ENCODE results near the gene MREG. TPM values are rescaled to one million over a fixed set of nuclear protein-coding genes. Genes with fewer than 3 reads are reported as not detected.

Gene MREG
- total and polyA plus RNA-seq, 10 of the 15 experiments (the other 5 are each of a cell fraction or from before 2014, with no cell fraction given): 6.9 to 45.0 (median 28.5) TPM

GRCh38 chr2:215931256-215931903 lies 82.0 kb downstream of the MREG start:
- ATAC-seq (peak; percentile 97), DNase-seq (ENCODE audit: low read depth, low spot score) (no peak), FAIRE-seq (peak; percentile 71)
- Histone ChIP-seq H4K20me1 (ENCODE audit: control insufficient read depth, insufficient read depth) (no peaks in the 10 kb centered on the region; the same call in 1 of the 2 replicates), H3K4me1 (ENCODE audit: control insufficient read depth, insufficient read depth, low read length) (peaks cover 4% of the 10 kb centered on the region; the same call in 1 of the 2 replicates), H3K9me3 (replicated peaks; ENCODE audit: control insufficient read depth, insufficient read depth, low read length) (no peaks in the 10 kb centered on the region), H3K9ac (ENCODE audit: control insufficient read depth, insufficient read depth, low read length) (no peak overlapping the region), H3K79me2 (ENCODE audit: control insufficient read depth, insufficient read depth, low read length) (no peaks in the 10 kb centered on the region), H3K4me3 (no peak overlapping the region), H2AFZ (ENCODE audit: control insufficient read depth, low read depth, low read length) (no peak overlapping the region; the same call in 1 of the 2 replicates), H3K4me2 (ENCODE audit: control insufficient read depth, insufficient read depth) (no peak overlapping the region), H3K27ac (ENCODE audit: control insufficient read depth, insufficient read depth) (no peak overlapping the region), H3K27me3 (replicated peaks in 1 of 2; ENCODE audit: control insufficient read depth in 2 of 2, insufficient read depth in 2 of 2, low read length in 1 of 2) (no peaks in the 10 kb centered on the region), H3K36me3 (ENCODE audit: control insufficient read depth in 2 of 2, insufficient read depth in 2 of 2, low read length in 1 of 2) (no peaks in the 10 kb centered on the region)
- ChIA-PET RAD21 (ENCODE audit: unreplicated experiment) (interaction anchor here (0.6 to 2.5 kb wide), 23 partner anchors 10 to 970 kb away, joined by 3 to 11 read pairs (median 3); partner anchors contain the start of gene ATIC), POLR2A (interaction anchor here (0.5 kb wide), 1 partner anchor 458 kb away, joined by 9 read pairs; no protein-coding TSS in a partner anchor), SMC1A (ENCODE audit: uncharacterized antibody, unreplicated experiment) (interaction anchor here (0.7 to 4.1 kb wide), 23 partner anchors 8 to 1747 kb away, joined by 3 to 23 read pairs (median 3); partner anchors contain the start of gene ATIC), CTCF (interaction anchor here (0.6 to 3.7 kb wide), 57 partner anchors 8 to 1992 kb away, joined by 3 to 34 read pairs (median 3); partner anchors contain the start of gene ATIC)
- BruUV-seq (replicated peaks): no TSS peak
- TF ChIP-seq PAX8 (IDR thresholded peaks at IDR 0.05) (no peak), RAD21 (IDR thresholded peaks at IDR 0.05; ENCODE audit: insufficient read depth, low read depth, low read length) (peak; percentile 96), RFX5 (IDR thresholded peaks at IDR 0.05; ENCODE audit: low read depth, low read length) (no peak), YY1 (IDR thresholded peaks at IDR 0.05; ENCODE audit: low read depth, low read length) (0 out of 2 replicates have a peak, but pooled peaks have one; percentile 43), CTCF (IDR thresholded peaks at IDR 0.05 in 2 of 3, conservative IDR thresholded peaks at IDR 0.05 in 1 of 3; ENCODE audit: control insufficient read depth in 2 of 3, extremely low read depth in 1 of 3, insufficient read depth in 1 of 3, low read depth in 3 of 3, low read length in 3 of 3) (peak; percentile 82 to 96 (median 93)), SMC3 (IDR thresholded peaks at IDR 0.05; ENCODE audit: borderline replicate concordance, low read length) (peak; percentile 75)
- intact Hi-C loops (cut with micrococcal nuclease; ENCODE audit: unreplicated experiment): no loop called here
- WGBS (ENCODE audit: insufficient coverage, insufficient replicate concordance, low lambda C conversion rate, missing lambda C conversion rate): 5% methylated on average over 8 of the region's 8 CpGs
- in situ Hi-C loops (cut with MboI): loop anchor here (25.0 kb wide), 1 partner anchor 1619 kb away; no protein-coding TSS in a partner anchor
